Testis (tissue), 2 donors: ENCODE data around the gene DUSP22.

Experiments used
- POLR2A ChIP-seq: fragments of 450-650 bp; IDR thresholded peaks from one replicate; pipeline ENCODE4 v1.6.1; 2017; ENCODE audit warnings: antibody characterized with exemption, mild to moderate bottlenecking, moderate library complexity
- TF ChIP-seq, protein P1 (sequence below), 3 experiments: fragments of 450-650 bp in 2 of 3; fragments of 200-600 bp in 1 of 3; sonication (generic) in 1 of 3; IDR thresholded peaks; one replicate each; pipeline ENCODE4 v1.5.1; 2016 to 2019; ENCODE audit warnings: antibody characterized with exemption in 3 of 3, mild to moderate bottlenecking in 2 of 3, moderate library complexity in 1 of 3

DNA sequence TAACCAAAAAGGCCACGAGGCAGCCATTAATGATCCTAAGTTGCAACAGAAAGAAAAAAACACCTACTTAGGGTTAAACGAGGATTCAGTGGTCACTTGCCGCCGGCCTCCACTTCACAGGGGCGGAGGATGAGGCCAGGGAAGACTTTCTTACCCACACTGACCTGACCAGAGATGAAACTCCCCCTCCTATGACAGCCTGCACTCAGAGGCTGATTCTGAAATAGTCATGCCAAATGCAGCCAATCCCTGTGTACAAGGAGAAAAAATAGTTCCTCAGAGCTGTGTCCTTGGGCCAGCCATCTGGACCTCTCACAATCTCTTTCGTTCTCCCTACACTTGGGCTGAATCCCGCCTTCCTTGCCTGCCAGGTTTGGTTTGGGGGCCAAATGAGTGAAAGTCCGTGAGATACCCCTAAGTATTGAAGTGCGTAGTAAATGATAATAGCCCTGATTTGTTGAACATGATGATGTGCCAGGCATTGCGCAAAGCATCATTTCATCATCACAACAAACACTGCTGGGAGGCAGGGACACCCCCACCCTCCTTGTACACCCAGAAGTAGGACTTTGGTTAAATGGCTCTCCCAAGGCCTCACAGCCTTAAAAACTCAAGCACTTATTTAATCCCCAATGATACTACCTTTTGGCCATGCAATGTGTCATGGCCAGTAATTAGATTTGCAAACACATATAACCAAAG is 96.1 kb downstream of the DUSP22 start:
- TF ChIP-seq, protein P1, sequence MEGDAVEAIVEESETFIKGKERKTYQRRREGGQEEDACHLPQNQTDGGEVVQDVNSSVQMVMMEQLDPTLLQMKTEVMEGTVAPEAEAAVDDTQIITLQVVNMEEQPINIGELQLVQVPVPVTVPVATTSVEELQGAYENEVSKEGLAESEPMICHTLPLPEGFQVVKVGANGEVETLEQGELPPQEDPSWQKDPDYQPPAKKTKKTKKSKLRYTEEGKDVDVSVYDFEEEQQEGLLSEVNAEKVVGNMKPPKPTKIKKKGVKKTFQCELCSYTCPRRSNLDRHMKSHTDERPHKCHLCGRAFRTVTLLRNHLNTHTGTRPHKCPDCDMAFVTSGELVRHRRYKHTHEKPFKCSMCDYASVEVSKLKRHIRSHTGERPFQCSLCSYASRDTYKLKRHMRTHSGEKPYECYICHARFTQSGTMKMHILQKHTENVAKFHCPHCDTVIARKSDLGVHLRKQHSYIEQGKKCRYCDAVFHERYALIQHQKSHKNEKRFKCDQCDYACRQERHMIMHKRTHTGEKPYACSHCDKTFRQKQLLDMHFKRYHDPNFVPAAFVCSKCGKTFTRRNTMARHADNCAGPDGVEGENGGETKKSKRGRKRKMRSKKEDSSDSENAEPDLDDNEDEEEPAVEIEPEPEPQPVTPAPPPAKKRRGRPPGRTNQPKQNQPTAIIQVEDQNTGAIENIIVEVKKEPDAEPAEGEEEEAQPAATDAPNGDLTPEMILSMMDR (IDR thresholded peaks at IDR 0.05): no peak
- TF ChIP-seq POLR2A: no peak
